GM19240 (cell line): ENCODE results near the gene GAS7.
"Not testable (repeated sequence)": the region's sequence is repeated elsewhere in the genome, so short reads cannot be mapped to it uniquely, and the experiment has no call there.

ENCODE experiments used
- DNase-seq: peaks from one replicate; pipeline ENCODE4 v3.0.0; 2011; ENCODE audit warnings: low spot score; ENCODE audit not compliant: insufficient read length

Gene GAS7

GRCh38 chr17:10025976-10026901 lies 172.2 kb downstream of the GAS7 start:
- no peak for DNase-seq

- DNase-seq = no peak
Observed at GRCh38 chr17:10025224-10025623, 173.2 kb downstream of the GAS7 start.

- DNase-seq = no peak
Observed at GRCh38 chr17:10022416-10022815, 176.0 kb downstream of the GAS7 start.

DNA sequence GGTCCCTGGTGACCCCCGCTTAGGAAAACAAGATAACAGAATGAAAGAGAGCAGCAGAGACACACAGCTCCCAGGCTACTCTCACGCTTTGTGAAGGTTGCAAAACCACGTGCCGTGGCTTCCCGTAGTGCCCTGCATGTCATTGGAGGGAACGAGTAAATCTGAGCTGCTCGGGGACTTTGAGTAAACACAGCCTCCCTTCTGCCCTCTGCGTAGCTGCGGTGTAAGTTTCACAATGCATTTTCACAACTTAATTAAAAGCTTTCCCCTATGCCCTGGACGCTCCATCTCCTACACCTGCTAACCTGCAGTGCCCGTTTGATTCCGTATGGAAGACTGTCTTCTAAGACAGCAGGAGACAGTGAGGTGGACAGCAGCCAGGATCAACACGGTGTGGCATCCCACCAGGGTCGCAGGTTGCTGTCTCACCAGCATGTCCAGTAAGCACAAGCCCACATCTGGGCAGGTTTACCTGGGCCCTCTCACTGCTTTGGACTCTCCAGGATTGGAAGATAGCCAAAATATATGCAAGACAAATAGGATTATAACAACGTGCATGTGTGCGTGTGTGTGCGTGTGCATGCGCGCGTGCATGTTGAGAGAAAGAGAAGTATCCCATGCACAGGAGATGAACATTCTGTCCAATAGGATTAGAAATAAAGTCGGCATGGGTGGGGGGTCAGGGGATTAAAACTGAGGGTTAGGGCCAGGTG lies 177.0 kb downstream of the GAS7 start:
- no peak for DNase-seq

DNA sequence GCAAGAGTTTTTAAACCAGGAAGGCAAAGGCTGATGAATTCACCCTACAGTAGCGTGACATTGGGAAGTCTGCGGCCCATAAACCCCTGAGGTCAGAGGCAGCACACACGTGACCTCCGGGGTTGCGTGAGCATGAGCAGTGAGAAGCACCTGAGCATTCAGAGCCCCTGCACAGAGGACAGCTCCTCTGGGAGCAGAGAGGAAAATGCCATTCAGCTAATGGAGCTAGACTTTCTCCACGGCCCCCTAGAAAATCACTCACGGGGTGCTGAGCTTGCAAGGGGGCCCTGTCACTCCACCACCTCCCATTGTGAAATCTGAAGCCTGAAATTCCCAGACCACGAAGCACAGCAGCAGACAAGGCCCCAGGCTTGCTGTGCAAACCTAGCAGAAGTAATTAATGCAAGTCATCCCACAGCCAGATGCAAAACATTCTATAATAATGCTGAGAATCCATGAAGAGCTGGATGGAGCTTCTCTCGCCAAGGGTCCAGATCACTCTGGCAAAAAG lies 178.4 kb downstream of the GAS7 start:
- no peak for DNase-seq

DNA sequence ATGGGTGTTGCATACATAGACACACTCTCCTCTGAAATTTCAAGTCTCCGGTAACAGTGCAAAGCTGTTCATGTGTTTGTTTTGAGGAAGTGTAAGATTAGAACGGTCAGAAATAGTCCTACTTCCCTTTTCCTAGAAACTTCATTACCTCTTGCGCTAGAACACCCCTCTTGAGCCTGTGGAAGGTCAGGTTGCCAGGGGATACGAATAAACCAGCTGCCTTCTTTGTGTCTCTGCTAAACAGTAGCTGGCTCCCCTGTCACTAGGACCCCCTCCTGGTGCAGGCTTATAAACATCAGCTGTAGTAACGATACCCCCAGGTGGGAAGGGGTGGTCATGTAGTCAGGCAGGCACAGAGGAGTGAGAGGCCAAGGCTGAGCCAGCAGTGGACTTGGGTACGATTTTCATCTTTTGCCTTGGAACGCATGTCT lies 179.9 kb downstream of the GAS7 start:
- DNase-seq = no peak

DNA sequence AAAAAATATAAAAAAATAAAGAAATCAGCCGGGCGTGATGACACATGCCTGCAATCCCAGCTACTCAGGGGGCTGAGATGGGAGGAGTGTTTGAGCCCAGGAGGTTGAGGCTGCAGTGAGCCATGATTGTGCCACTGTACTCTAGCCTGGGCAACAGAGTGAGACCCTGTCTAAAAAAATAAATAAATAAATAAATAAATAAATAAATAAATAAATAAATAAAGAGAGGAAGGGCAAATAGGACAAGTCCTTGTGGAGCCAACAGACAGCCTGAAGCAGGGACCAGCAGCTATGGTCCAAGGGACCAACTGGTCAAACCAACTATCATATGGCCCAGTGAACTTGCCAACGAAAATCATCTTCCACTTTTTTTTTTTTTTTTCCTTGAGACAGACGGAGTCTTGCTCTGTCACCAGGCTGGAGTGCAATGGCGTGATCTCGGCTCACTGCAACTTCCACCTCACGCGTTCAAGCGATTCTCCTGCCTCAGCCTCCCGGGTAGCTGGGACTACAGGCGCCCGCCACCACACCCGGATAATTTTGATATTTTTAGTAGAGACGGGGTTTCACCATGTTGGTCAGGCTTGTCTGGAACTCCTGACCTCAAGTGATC lies 181.3 kb downstream of the GAS7 start:
- DNase-seq = not testable (repeated sequence)

DNA sequence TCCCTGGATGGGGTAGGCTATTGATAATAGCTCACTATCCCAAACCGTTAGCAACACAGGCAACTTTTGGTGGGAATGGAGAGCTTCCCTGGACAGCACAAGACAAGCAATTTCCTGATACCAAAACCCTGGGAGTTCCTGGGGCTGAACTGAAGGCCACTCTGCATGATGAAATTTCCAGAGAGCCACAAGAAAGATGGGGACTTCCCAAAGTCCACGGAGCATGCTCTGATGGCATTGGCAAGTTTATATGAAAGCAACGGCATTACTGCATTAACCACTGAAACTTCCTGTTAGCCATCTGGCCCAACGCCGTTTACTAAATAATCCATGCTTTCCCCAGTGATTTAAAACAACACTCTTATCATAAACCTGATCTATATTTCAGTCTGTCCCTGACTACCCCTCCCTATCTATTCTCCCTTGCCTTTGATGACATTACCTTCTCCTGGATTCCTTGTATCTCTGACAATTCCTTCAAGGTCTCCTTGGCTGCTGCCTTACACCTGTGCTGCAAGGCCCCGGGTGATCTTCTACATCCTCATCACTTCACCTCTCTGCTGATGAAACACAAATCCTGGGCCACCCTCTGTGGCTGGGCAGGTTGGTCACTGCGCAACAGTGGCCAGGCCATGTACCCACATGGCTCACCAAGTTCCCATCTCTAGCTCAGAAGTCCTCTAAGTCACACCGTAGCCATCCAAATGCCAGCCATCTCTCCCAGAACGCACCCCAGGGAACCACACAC lies 184.9 kb downstream of the GAS7 start:
- peak; percentile 31 for DNase-seq

DNA sequence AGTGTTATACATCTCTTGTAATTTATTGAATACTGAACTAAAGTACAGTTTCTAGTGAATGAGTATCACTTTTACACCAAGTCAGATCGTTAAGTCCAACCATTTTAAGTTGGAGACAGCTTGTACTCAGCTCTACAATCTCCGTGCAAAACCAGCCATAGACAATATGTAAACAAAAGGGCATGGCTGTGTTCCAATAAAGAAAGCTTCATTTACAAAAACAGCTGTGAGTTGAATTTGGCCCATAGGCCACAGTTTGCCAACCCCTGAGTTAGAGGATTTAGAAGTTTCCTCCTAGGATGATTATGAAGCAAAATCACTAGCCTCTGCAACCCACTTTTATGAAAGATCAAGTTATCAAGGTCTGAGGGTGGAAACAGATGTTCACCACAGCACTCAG lies 187.7 kb downstream of the GAS7 start:
- no peak for DNase-seq

- DNase-seq = no peak
Observed at GRCh38 chr17:10003705-10004104, 194.7 kb downstream of the GAS7 start.

DNA sequence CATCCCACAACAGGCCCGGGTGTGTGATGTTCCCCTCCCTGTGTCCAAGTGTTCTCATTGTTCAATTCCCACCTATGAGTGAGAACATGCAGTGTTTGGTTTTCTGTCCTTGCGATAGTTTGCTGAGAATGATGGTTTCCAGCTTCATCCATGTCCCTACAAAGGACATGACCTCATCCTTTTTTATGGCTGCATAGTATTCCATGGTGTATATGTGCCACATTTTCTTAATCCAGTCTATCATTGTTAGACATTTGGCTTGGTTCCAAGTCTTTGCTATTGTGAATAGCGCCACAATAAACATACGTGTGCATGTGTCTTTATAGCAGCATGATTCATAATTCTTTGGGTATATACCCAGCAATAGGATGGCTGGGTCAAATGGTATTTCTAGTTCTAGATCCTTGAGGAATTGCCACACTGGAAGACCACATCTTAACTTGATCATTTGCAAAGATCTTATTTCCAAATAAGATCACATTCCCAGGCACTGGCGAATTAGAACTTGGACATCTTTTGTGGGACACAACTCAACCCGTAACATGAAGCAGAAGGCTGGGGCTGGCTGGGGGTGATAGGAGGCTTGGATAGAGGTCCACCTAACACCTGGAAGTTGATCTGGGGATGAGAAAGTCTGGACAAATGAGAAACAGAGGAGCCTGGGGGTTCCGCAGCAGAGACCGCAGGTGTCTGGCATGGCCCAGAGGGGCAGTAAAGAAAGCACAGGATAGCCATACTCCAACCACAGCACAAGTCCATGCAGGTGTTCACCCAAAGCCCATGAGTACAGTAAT lies 195.6 kb downstream of the GAS7 start:
- not testable (repeated sequence) for DNase-seq

DNA sequence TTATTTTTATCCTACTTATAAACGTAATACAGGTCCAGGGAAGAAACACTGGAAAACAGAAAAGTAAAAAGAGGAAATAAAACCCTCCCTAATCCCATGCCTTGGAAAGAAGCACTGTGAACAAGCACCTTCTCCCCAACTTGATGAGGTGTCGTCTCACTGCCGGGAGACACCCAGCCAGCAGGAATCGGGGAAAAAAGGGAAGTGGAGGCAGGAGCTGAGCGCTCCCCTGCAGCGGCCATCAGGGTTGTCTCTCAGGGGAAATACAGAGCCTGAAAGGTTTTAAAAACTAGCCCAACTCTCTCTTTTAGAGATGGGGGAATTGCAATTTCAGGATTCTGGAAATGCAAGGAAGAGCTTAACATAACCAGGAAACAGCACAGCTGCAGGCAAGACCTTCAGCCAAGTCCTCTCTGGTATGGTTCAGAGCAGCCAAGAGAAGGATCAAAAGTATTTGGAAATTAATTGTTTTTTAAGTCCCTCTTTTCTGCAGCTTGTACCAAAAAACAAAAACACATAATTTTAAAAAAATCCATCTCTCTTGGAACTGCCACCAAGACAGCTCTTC lies 197.0 kb downstream of the GAS7 start:
- no peak for DNase-seq

DNA sequence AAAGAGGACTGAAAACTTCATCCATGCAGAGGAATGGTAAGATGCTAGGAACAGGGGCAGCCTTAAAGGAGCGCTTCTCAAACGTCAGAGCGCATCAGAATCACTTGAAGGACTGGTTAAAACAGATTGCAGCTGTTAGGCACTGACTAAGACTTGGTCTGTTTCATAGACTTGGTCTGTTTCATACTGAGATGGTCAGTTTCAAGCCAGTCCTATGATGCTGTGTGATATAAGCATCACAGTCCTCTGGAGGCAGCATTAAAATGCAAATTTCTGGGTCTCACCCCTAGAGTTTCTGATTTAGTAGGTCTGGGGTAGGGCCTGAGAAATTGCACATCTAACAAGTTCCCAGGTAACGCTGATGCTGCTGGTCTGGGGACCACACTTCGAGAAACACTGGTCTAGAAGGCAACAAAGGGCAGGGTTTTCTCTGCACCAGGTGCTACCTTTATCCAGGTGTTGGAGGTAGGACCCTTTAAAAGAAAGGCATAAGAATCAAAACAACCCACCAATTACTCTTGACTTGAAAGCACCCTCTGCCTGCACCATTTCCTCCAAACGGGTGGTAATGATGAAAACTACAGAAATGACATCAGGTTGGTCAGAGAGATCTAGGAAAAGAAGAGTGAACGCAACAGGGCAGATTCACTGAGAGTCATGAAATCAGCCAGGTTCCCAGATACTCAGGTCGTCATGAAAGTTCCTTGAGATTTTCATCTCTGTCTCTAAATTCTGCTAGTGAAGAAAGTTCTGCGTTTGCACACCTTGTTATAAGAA lies 198.3 kb downstream of the GAS7 start:
- DNase-seq = no peak

GRCh38 chr17:9998060-9998459 lies 200.3 kb downstream of the GAS7 start:
- no peak for DNase-seq

- no peak for DNase-seq
Observed at GRCh38 chr17:9994761-9995160, 203.6 kb downstream of the GAS7 start.

DNA sequence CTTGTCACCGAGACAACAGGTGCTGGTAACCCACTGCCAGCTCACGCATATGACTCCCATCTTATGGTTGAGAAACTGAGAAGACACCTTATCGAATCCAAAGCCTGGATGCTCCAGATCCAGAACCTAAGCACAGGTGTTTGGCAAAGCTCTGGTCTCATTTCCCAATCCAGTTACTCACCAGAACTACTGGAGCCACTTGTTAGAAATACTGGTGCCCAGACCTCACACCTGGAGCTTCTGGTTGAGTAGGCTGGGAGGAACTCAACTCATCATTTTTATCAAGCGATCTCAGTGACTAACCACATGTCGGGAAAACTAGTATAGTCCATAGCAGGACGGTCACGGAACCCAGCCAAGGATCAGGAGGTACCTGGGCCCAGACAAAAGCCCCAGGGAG lies 206.6 kb downstream of the GAS7 start:
- DNase-seq = no peak

- DNase-seq = no peak
Observed at GRCh38 chr17:9991351-9991750, 207.1 kb downstream of the GAS7 start.

DNA sequence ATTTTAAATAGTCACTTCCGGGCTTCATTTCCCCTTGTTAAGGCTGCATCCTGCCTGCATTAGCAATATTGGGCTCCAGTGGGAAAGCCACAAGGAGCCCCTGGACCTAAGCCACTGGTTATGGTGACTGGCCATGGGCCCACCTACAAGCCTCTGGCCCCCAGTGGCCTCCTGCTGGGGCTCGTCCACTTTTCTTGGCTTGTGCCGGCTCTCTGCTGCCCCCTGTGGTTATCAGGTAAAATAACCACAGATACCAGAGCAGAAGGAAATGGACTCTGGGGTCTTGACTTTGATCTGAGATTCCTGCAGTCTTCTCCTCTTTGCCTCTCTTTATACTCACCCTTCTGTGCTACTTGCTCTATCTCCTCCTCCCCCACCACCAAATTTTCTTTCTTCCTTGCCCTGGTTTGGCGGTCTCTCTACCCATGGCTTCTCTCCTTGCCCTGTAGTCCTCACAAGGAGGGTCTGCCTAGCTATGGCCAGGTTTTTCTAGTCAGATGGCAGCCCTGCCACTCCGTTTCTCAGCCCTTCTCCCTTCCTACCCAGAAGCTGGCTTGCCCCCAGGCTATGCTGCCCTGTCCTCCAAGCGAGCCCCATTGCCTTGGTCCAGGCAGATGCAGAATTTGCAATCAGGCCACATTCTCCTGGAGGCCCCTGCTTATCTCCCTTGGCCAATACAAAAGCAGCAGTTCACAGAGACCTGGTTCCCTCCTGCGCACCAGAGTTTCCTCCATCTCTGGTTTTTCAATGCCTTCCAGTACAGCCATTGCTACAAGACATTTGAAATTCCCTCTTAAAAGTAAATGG lies 210.4 kb downstream of the GAS7 start:
- peak; percentile 40 for DNase-seq
